ENCODE data around the gene PRXL2B. TPM values are rescaled to one million over a fixed set of nuclear protein-coding genes. Genes with fewer than 3 reads are reported as not detected.

PRXL2B gene
- total RNA-seq, 1 experiment from 2014 or later = 32.2 TPM

DNA sequence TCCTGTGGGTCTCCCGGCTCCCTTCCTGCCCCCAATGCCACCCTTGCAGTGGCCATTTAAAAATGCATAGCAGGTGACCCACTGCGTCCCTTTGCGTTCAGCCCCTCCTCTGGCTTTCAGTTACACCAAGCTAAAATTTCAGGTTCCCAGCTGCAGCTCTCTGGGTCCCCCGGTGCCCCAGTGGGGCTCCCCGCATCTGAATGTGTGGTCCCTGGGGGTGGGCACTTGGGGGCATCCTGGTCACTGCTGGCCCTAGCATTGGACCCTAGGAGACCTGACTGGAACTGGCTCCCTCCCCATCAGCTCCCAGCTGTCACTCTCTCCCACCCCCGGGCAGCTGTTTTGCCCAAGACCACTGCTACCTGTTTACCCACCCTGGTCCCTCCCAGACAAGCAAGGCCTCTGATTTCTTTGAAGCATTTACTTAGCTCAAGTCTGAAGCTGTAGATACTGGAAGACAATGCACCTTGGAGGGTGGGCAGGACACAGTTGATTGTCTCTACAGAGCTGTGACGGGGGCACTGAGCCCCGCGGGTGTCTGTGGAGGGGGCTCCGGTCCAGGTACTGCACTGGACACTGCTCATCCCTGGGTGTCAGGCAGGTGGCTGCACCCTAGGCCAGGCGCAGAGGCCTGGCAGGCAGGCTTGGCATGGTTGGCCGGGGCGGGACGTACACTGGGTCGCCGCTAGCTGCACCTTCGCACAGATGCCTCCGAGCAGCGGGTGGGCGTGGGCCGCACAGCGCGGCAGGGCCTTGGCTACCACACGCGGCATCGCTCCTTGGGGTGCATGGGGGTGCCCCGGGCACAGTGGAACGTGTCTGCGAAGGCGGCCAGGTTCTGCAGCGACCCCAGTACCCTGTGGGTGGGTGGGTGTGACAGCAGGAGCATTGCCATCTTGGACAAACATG, 3.9 kb downstream of the PRXL2B start:
- no peaks in the 10 kb centered on the region for H3K27me3 ChIP-seq (ENCODE audit: insufficient read depth, low read length)
- no peak overlapping the region for H3K9ac ChIP-seq (ENCODE audit: low read length)
- H4K20me1 ChIP-seq (ENCODE audit: insufficient read depth) = no peaks in the 10 kb centered on the region
- DNase-seq (ENCODE audit: low read depth, low spot score) (no peak), ATAC-seq (no peak)
- H3K4me1 ChIP-seq (ENCODE audit: control insufficient read depth in 1 of 2, insufficient read depth in 2 of 2, low read length in 2 of 2) = peaks cover 0 to 10% of the 10 kb centered on the region in 2 experiments; a peak in 1 of 4 replicates
- RAD21 ChIA-PET (ENCODE audit: low non-redundant PET in 1 of 2, low total read pairs in 2 of 2, uncharacterized antibody in 2 of 2, unreplicated experiment in 2 of 2) = no interaction called here
- no peaks in the 10 kb centered on the region; the same call in 1 of the 2 replicates for H3K79me2 ChIP-seq (ENCODE audit: insufficient read depth, low read length)
- POLR2A ChIA-PET = no interaction called here
- H3K4me3 ChIP-seq (replicated peaks in 1 of 2; ENCODE audit: low read depth in 1 of 2, low read length in 2 of 2) = no peak overlapping the region
- BruUV-seq (replicated peaks) = no TSS peak
- CTCF ChIA-PET = no interaction called here
- no peaks in the 10 kb centered on the region for H3K9me2 ChIP-seq (ENCODE audit: insufficient read depth)
- no peak overlapping the region for H2AFZ ChIP-seq (ENCODE audit: low read depth, low read length, poor library complexity, severe bottlenecking)
- H3K27ac ChIP-seq (ENCODE audit: low read depth, low read length) = no peak overlapping the region
- no peak for TF ChIP-seq SP1 (IDR thresholded peaks at IDR 0.05; ENCODE audit: low read depth)
- TF ChIP-seq TCF7L2 (IDR thresholded peaks at IDR 0.05; ENCODE audit: borderline replicate concordance, extremely low read depth, insufficient read depth, insufficient read length) = no peak
- no peak for TF ChIP-seq CEBPB (IDR thresholded peaks at IDR 0.05; ENCODE audit: low read depth)
- TF ChIP-seq EGR1 (IDR thresholded peaks at IDR 0.05; ENCODE audit: low read depth) = no peak
- intact Hi-C loops (cut with micrococcal nuclease) = no loop called here
- no peaks in the 10 kb centered on the region for H3K9me3 ChIP-seq (ENCODE audit: control insufficient read depth in 1 of 2, insufficient read depth in 1 of 2, low read depth in 1 of 2, low read length in 2 of 2)
- H3K36me3 ChIP-seq (ENCODE audit: control insufficient read depth in 1 of 2, insufficient read depth in 2 of 2, low read length in 2 of 2) = no peaks in the 10 kb centered on the region
- H3K4me2 ChIP-seq (ENCODE audit: low read length) = no peak overlapping the region

DNA sequence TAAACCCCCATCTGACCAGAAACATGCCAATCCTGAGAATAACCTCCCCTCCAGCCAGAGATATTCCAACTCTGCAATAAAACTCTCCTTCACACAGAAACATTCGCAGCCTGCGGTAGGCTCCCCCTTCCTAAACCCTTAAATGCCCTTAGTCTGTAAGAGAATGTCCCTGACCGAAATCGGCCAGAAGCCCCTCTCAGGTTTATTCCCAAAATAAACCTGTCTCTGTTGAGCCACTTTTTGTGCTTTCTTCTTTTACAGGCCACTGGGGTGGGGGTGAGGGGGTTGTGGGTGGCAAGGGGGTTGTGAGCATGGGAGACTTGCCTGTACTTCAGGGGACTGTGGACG, 4.6 kb downstream of the PRXL2B start:
- no peaks in the 10 kb centered on the region for H4K20me1 ChIP-seq (ENCODE audit: insufficient read depth)
- no peak for ATAC-seq
- no peak overlapping the region for H3K4me3 ChIP-seq (replicated peaks in 1 of 2; ENCODE audit: low read depth in 1 of 2, low read length in 2 of 2)
- no peak for DNase-seq (ENCODE audit: low read depth, low spot score)
- no peaks in the 10 kb centered on the region for H3K9me3 ChIP-seq (ENCODE audit: control insufficient read depth in 1 of 2, insufficient read depth in 1 of 2, low read depth in 1 of 2, low read length in 2 of 2)
- no peaks in the 10 kb centered on the region for H3K9me2 ChIP-seq (ENCODE audit: insufficient read depth)
- no peak overlapping the region for H3K4me2 ChIP-seq (ENCODE audit: low read length)
- no peak overlapping the region for H3K9ac ChIP-seq (ENCODE audit: low read length)
- peaks cover 0 to 7% of the 10 kb centered on the region in 2 experiments; a peak in 1 of 4 replicates for H3K4me1 ChIP-seq (ENCODE audit: control insufficient read depth in 1 of 2, insufficient read depth in 2 of 2, low read length in 2 of 2)
- no peak overlapping the region for H3K27ac ChIP-seq (ENCODE audit: low read depth, low read length)
- CTCF ChIA-PET = no interaction called here
- no peak overlapping the region for H2AFZ ChIP-seq (ENCODE audit: low read depth, low read length, poor library complexity, severe bottlenecking)
- BruUV-seq (replicated peaks) = no TSS peak
- intact Hi-C loops (cut with micrococcal nuclease) = no loop called here
- no peaks in the 10 kb centered on the region for H3K79me2 ChIP-seq (ENCODE audit: insufficient read depth, low read length)
- POLR2A ChIA-PET = no interaction called here
- RAD21 ChIA-PET (ENCODE audit: low non-redundant PET in 1 of 2, low total read pairs in 2 of 2, uncharacterized antibody in 2 of 2, unreplicated experiment in 2 of 2) = no interaction called here
- H3K36me3 ChIP-seq (ENCODE audit: control insufficient read depth in 1 of 2, insufficient read depth in 2 of 2, low read length in 2 of 2) = no peaks in the 10 kb centered on the region
- no peaks in the 10 kb centered on the region for H3K27me3 ChIP-seq (ENCODE audit: insufficient read depth, low read length)
- TF ChIP-seq YY1 (IDR thresholded peaks at IDR 0.05; ENCODE audit: extremely low read depth, insufficient replicate concordance, low read depth, low read length) = no peak
- TF ChIP-seq ZFX (IDR thresholded peaks at IDR 0.05) = no peak
- no peak for TF ChIP-seq ELF1 (IDR thresholded peaks at IDR 0.05; ENCODE audit: borderline replicate concordance, low read depth)
- TF ChIP-seq FOSL1 (IDR thresholded peaks at IDR 0.05; ENCODE audit: low read depth) = no peak
- TF ChIP-seq, protein P1, sequence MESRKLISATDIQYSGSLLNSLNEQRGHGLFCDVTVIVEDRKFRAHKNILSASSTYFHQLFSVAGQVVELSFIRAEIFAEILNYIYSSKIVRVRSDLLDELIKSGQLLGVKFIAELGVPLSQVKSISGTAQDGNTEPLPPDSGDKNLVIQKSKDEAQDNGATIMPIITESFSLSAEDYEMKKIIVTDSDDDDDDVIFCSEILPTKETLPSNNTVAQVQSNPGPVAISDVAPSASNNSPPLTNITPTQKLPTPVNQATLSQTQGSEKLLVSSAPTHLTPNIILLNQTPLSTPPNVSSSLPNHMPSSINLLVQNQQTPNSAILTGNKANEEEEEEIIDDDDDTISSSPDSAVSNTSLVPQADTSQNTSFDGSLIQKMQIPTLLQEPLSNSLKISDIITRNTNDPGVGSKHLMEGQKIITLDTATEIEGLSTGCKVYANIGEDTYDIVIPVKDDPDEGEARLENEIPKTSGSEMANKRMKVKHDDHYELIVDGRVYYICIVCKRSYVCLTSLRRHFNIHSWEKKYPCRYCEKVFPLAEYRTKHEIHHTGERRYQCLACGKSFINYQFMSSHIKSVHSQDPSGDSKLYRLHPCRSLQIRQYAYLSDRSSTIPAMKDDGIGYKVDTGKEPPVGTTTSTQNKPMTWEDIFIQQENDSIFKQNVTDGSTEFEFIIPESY (IDR thresholded peaks at IDR 0.05; ENCODE audit: extremely low read depth, insufficient replicate concordance, low read length) = no peak
- TF ChIP-seq SRF (IDR thresholded peaks at IDR 0.05; ENCODE audit: low read depth) = no peak
- TF ChIP-seq TCF7L2 (IDR thresholded peaks at IDR 0.05; ENCODE audit: borderline replicate concordance, extremely low read depth, insufficient read depth, insufficient read length) = no peak
- TF ChIP-seq, protein P2, sequence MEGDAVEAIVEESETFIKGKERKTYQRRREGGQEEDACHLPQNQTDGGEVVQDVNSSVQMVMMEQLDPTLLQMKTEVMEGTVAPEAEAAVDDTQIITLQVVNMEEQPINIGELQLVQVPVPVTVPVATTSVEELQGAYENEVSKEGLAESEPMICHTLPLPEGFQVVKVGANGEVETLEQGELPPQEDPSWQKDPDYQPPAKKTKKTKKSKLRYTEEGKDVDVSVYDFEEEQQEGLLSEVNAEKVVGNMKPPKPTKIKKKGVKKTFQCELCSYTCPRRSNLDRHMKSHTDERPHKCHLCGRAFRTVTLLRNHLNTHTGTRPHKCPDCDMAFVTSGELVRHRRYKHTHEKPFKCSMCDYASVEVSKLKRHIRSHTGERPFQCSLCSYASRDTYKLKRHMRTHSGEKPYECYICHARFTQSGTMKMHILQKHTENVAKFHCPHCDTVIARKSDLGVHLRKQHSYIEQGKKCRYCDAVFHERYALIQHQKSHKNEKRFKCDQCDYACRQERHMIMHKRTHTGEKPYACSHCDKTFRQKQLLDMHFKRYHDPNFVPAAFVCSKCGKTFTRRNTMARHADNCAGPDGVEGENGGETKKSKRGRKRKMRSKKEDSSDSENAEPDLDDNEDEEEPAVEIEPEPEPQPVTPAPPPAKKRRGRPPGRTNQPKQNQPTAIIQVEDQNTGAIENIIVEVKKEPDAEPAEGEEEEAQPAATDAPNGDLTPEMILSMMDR (IDR thresholded peaks at IDR 0.05 in 2 of 3, conservative IDR thresholded peaks at IDR 0.05 in 1 of 3; ENCODE audit: borderline replicate concordance in 1 of 3, insufficient read depth in 1 of 3, low read depth in 2 of 3, low read length in 2 of 3) = no peak
- TF ChIP-seq EZH2phosphoT487 (IDR thresholded peaks at IDR 0.05; ENCODE audit: borderline replicate concordance) = no peak
- no peak for TF ChIP-seq EZH2 (IDR thresholded peaks at IDR 0.05)
- no peak for TF ChIP-seq POLR2A (IDR thresholded peaks at IDR 0.05; ENCODE audit: borderline replicate concordance, extremely low read depth, insufficient read depth, insufficient read length)
- TF ChIP-seq POLR2AphosphoS5 (IDR thresholded peaks at IDR 0.05; ENCODE audit: low read depth, low read length) = no peak
- no peak for TF ChIP-seq CEBPB (IDR thresholded peaks at IDR 0.05; ENCODE audit: low read depth)
- no peak for TF ChIP-seq CBX3 (IDR thresholded peaks at IDR 0.05; ENCODE audit: low read depth)
- TF ChIP-seq SP1 (IDR thresholded peaks at IDR 0.05; ENCODE audit: low read depth) = no peak

All from HCT116 (cell line).